Activated CD8-positive, alpha-beta T cell treated with anti-CD3 and anti-CD28 coated beads for 36 hours (primary cell): ENCODE data around the gene FZD10. TPM values are rescaled to one million over a fixed set of nuclear protein-coding genes. Genes with fewer than 3 reads are reported as not detected.

Experiments
- ATAC-seq: fragments of 200-7000 bp; cut with Tn5 transposase; one replicate; pipeline ENCODE4 v1.10.0; 2021; ENCODE audit warnings: mild to moderate bottlenecking, moderate library complexity
- CTCF ChIA-PET: fragments of 350-600 bp; sonication (Branson Sonifier 250); formaldehyde crosslinking; loops from one replicate; lab custom pipeline; 2021; ENCODE audit warnings: antibody characterized with exemption; lab: Charles Lee
- POLR2A ChIA-PET: fragments of 350-600 bp; sonication (Branson Sonifier 250); formaldehyde crosslinking; loops from one replicate; lab custom pipeline; 2021; ENCODE audit warnings: antibody characterized with exemption; lab: Charles Lee
- DNase-seq: peaks from one replicate; pipeline ENCODE4 v3.0.0-alpha.2; 2020
- H3K27ac Mint-ChIP-seq: one replicate; pipeline ENCODE4 v1.8.0; 2021; ENCODE audit warnings: mild to moderate bottlenecking, mixed read lengths
- H3K27me3 Mint-ChIP-seq: one replicate; pipeline ENCODE4 v1.8.0; 2021; ENCODE audit warnings: mixed read lengths
- H3K36me3 Mint-ChIP-seq: one replicate; pipeline ENCODE4 v1.8.0; 2021; ENCODE audit warnings: low read depth, mixed read lengths
- H3K4me1 Mint-ChIP-seq: one replicate; pipeline ENCODE4 v1.8.0; 2021; ENCODE audit warnings: low read depth, mixed read lengths
- H3K4me3 Mint-ChIP-seq: one replicate; pipeline ENCODE4 v1.8.0; 2021; ENCODE audit warnings: mild to moderate bottlenecking, moderate library complexity, mixed read lengths
- H3K9me3 Mint-ChIP-seq: one replicate; pipeline ENCODE4 v1.8.0; 2021; ENCODE audit warnings: mixed read lengths
- CTCF ChIP-seq: fragments of 200-600 bp; IDR thresholded peaks from one replicate; pipeline ENCODE4 v1.8.0; 2022; ENCODE audit warnings: antibody characterized with exemption, mild to moderate bottlenecking
- intact Hi-C: fragments of 100-400 bp; cut with micrococcal nuclease; formaldehyde crosslinking; loops from one replicate; pipeline ENCODE4 v1.10.0; 2022
- total RNA-seq, 2 experiments: library from RNA; stranded (reverse); gene quantifications; one replicate each; pipeline ENCODE4 v1.2.3, GENCODE V29; 2021

The FZD10 gene
- total RNA-seq, 2 experiments from 2014 or later, result not detected

GRCh38 chr12:130181211-130181610, 18.9 kb downstream of the FZD10 start:
- no peak for TF ChIP-seq CTCF
- intact Hi-C loops, result no loop called here
- ATAC-seq (no peak), DNase-seq (no peak)
- H3K4me1 Mint-ChIP-seq, result no peaks in the 10 kb centered on the region
- no peak overlapping the region for H3K4me3 Mint-ChIP-seq
- CTCF ChIA-PET, result no interaction called here
- POLR2A ChIA-PET, result no interaction called here
- peaks cover 10% of the 10 kb centered on the region for H3K27me3 Mint-ChIP-seq
- no peak overlapping the region for H3K27ac Mint-ChIP-seq
- no peaks in the 10 kb centered on the region for H3K36me3 Mint-ChIP-seq
- H3K9me3 Mint-ChIP-seq, result peaks cover 15% of the 10 kb centered on the region

- no peak for TF ChIP-seq CTCF
- POLR2A ChIA-PET, result no interaction called here
- ATAC-seq, result no peak
- Mint-ChIP-seq H3K36me3 (no peaks in the 10 kb centered on the region), H3K4me3 (no peak overlapping the region), H3K4me1 (no peaks in the 10 kb centered on the region), H3K9me3 (peaks cover 13% of the 10 kb centered on the region), H3K27me3 (peaks cover 6% of the 10 kb centered on the region), H3K27ac (no peak overlapping the region)
- no peak for DNase-seq
- CTCF ChIA-PET, result no interaction called here
- intact Hi-C loops, result no loop called here
Measured at GRCh38 chr12:130183585-130184370, 21.5 kb downstream of the FZD10 start.

- DNase-seq, result no peak
- no peak for TF ChIP-seq CTCF
- intact Hi-C loops, result no loop called here
- H3K9me3 Mint-ChIP-seq, result peaks cover 13% of the 10 kb centered on the region
- ChIA-PET POLR2A (no interaction called here), CTCF (no interaction called here)
- H3K4me1 Mint-ChIP-seq, result no peaks in the 10 kb centered on the region
- H3K27ac Mint-ChIP-seq, result no peak overlapping the region
- H3K27me3 Mint-ChIP-seq, result peaks cover 7% of the 10 kb centered on the region
- ATAC-seq, result no peak
- H3K4me3 Mint-ChIP-seq, result no peak overlapping the region
- no peaks in the 10 kb centered on the region for H3K36me3 Mint-ChIP-seq
Measured at GRCh38 chr12:130184404-130185090, 22.3 kb downstream of the FZD10 start.

GRCh38 chr12:130185455-130186391, 23.5 kb downstream of the FZD10 start:
- intact Hi-C loops, result no loop called here
- Mint-ChIP-seq H3K27ac (no peak overlapping the region), H3K27me3 (peaks cover 8% of the 10 kb centered on the region), H3K4me3 (no peak overlapping the region), H3K36me3 (no peaks in the 10 kb centered on the region), H3K4me1 (no peaks in the 10 kb centered on the region), H3K9me3 (peaks cover 13% of the 10 kb centered on the region)
- no peak for DNase-seq
- ATAC-seq, result no peak
- ChIA-PET POLR2A (no interaction called here), CTCF (no interaction called here)
- TF ChIP-seq CTCF, result no peak
